HEK293T (cell line): ENCODE measurements around the gene KRT7.

Experiments
- BHLHE40 ChIP-seq: fragments of 450-650 bp; IDR thresholded peaks from 2 replicates; pipeline ENCODE4 v1.6.1; 2016; ENCODE audit warnings: mild to moderate bottlenecking, moderate library complexity, borderline replicate concordance
- FOXA1 ChIP-seq: fragments of 450-650 bp; IDR thresholded peaks from 2 replicates; pipeline ENCODE4 v1.6.1; 2016; ENCODE audit warnings: mild to moderate bottlenecking
- FOXK2 ChIP-seq: fragments of 450-650 bp; IDR thresholded peaks from 2 replicates; pipeline ENCODE4 v1.6.1; 2016; ENCODE audit warnings: mild to moderate bottlenecking
- FOXM1 ChIP-seq: fragments of 450-650 bp; IDR thresholded peaks from 2 replicates; pipeline ENCODE4 v1.6.1; 2017; ENCODE audit warnings: mild to moderate bottlenecking, borderline replicate concordance
- HDGF ChIP-seq: fragments of 450-650 bp; IDR thresholded peaks from 2 replicates; pipeline ENCODE4 v1.6.1; 2017; ENCODE audit warnings: antibody characterized with exemption, borderline replicate concordance
- L3MBTL2 ChIP-seq: fragments of 450-650 bp; conservative IDR thresholded peaks from 2 replicates; pipeline ENCODE4 v1.6.1; 2016; ENCODE audit warnings: mild to moderate bottlenecking
- NFRKB ChIP-seq: fragments of 450-650 bp; IDR thresholded peaks from 2 replicates; pipeline ENCODE4 v1.6.1; 2016; ENCODE audit warnings: mild to moderate bottlenecking, moderate library complexity
- SP1 ChIP-seq: fragments of 450-650 bp; IDR thresholded peaks from 2 replicates; pipeline ENCODE4 v1.6.1; 2017
- TARDBP ChIP-seq: fragments of 450-650 bp; IDR thresholded peaks from 2 replicates; pipeline ENCODE4 v1.6.1; 2016
- ZNF384 ChIP-seq: fragments of 450-650 bp; IDR thresholded peaks from 2 replicates; pipeline ENCODE4 v1.6.1; 2016
- TF ChIP-seq, protein P1 (sequence below): fragments of 450-650 bp; IDR thresholded peaks from 2 replicates; pipeline ENCODE4 v1.6.1; 2016

GRCh38 chr12:52204931-52205505 is 28.0 kb upstream of the KRT7 start:
- TF ChIP-seq BHLHE40: no peak
- no peak for TF ChIP-seq SP1
- TF ChIP-seq HDGF: no peak
- TF ChIP-seq FOXK2: no peak
- no peak for TF ChIP-seq FOXA1
- TF ChIP-seq FOXM1: no peak
- TF ChIP-seq, protein P1, sequence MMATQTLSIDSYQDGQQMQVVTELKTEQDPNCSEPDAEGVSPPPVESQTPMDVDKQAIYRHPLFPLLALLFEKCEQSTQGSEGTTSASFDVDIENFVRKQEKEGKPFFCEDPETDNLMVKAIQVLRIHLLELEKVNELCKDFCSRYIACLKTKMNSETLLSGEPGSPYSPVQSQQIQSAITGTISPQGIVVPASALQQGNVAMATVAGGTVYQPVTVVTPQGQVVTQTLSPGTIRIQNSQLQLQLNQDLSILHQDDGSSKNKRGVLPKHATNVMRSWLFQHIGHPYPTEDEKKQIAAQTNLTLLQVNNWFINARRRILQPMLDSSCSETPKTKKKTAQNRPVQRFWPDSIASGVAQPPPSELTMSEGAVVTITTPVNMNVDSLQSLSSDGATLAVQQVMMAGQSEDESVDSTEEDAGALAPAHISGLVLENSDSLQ: no peak
- no peak for TF ChIP-seq ZNF384
- no peak for TF ChIP-seq TARDBP
- no peak for TF ChIP-seq NFRKB
- no peak for TF ChIP-seq L3MBTL2
